A549 (cell line): ENCODE measurements around the gene KCNRG.

Experiments
- CEBPB ChIP-seq, 2 experiments: fragments of >200 bp in 1 of 2; sonication (Bioruptor Twin) in 1 of 2; formaldehyde crosslinking in 1 of 2; IDR thresholded peaks; 2 replicates each; pipeline ENCODE4 v1.6.1; 2012 to 2016
- EP300 ChIP-seq, 2 experiments: fragments of >200 bp; sonication (Bioruptor Twin); formaldehyde crosslinking; IDR thresholded peaks; 2 replicates in 1 of 2; 3 replicates in 1 of 2; pipeline ENCODE4 v1.6.1; 2016 to 2017
- NPAS2 ChIP-seq: fragments of 250-450 bp; sonication (Bioruptor Pico); IDR thresholded peaks from 2 replicates; pipeline ENCODE4 v1.8.0; 2022; ENCODE audit warnings: mild to moderate bottlenecking, moderate library complexity, borderline replicate concordance
- PHF8 ChIP-seq: fragments of 200-600 bp; sonication (generic); IDR thresholded peaks from 2 replicates; pipeline ENCODE4 v1.6.1; 2016; ENCODE audit warnings: low read depth, mild to moderate bottlenecking, antibody characterized with exemption, moderate library complexity, borderline replicate concordance
- POLR2A ChIP-seq: IDR thresholded peaks from 2 replicates; pipeline ENCODE4 v1.6.1; 2012; ENCODE audit warnings: mild to moderate bottlenecking, low read length
- RAD21 ChIP-seq, 2 experiments: fragments of >200 bp in 1 of 2; sonication (Bioruptor Twin) in 1 of 2; formaldehyde crosslinking in 1 of 2; IDR thresholded peaks in 1 of 2; conservative IDR thresholded peaks in 1 of 2; 2 replicates in 1 of 2; 3 replicates in 1 of 2; pipeline ENCODE4 v1.6.1; 2012 to 2018; ENCODE audit warnings: inconsistent platforms in 1 of 2
- RFX5 ChIP-seq: fragments of 450-650 bp; IDR thresholded peaks from 2 replicates; pipeline ENCODE4 v1.7.1; 2014; ENCODE audit warnings: antibody characterized with exemption, mild to moderate bottlenecking, moderate library complexity
- SMC3 ChIP-seq: fragments of >200 bp; sonication (Bioruptor Twin); formaldehyde crosslinking; IDR thresholded peaks from 3 replicates; pipeline ENCODE4 v1.6.1; 2018; ENCODE audit warnings: inconsistent platforms
- ZNF302 ChIP-seq: fragments of 250-450 bp; sonication (Bioruptor Pico); IDR thresholded peaks from 2 replicates; pipeline ENCODE4 v1.9.0; 2021; ENCODE audit warnings: inconsistent platforms, mild to moderate bottlenecking, moderate library complexity
- TF ChIP-seq, protein P1 (sequence below): fragments of 200-600 bp; sonication (generic); IDR thresholded peaks from 2 replicates; pipeline ENCODE4 v1.6.1; 2016; ENCODE audit warnings: antibody characterized with exemption, mild to moderate bottlenecking, moderate library complexity
- TF ChIP-seq, protein P2 (sequence below): fragments of >200 bp; sonication (Bioruptor Twin); formaldehyde crosslinking; IDR thresholded peaks from 3 replicates; pipeline ENCODE4 v1.5.1; 2016
- TF ChIP-seq, protein P3 (sequence below): fragments of >200 bp; sonication (Bioruptor Twin); formaldehyde crosslinking; IDR thresholded peaks from 3 replicates; pipeline ENCODE4 v1.6.1; 2016

DNA sequence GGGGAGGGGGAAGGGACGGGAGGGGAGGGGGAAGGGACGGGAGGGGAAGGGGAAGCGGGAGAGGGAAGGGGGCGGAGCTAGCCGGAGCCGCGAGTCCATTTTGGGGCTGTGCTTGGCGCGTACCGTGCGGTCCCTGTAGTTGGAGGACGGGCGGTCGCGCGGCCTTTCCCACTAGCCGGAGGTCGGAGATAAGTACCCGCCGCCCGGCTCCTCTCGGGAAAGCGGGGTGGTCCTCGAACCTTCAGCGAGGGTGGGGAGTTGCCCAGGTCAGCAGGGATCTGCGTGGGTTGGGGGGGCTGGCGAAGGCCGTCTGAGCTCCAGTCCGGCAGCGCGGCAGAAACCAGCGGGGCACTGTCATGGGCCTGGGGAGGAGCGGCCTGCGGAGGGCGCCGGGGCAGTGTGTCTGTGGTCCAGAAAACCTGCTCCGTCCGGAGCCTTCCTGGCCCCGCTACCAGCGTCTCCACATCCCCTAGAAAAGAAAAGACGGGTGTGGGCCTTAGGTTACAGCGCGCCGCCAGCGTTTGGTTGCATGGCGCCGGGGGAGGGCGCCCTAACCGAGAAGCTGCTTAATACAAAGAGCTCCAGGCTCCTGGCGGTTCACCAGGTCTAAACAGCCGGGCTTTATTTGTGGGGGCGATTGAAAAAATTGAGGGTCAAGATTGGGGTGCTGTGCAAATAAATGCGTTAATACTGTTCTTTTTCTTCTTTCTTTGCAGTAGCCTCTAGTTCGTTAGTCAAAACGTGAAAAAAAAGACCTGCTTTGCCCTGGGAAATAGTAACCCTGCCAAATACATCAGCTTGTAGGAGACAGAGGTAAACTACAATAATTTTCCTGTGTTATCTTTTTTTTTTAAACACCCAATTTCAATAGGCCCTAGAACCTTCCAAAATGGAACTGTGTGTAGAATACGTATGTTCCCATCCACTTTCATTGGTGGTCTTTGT is 18.0 kb upstream of the KCNRG start, which contains the start of gene TRIM13:
- TF ChIP-seq CEBPB (IDR thresholded peaks at IDR 0.05) (no peak), NPAS2 (CRISPR knock-in tag) (no peak), SMC3 (peak; percentile 59; the same call in 2 of the 3 replicates), ZNF302 (CRISPR knock-in tag) (no peak), RAD21 (conservative IDR thresholded peaks at IDR 0.05 in 1 of 2, IDR thresholded peaks at IDR 0.05 in 1 of 2) (peak; percentile 41 to 49; a peak in 2 of 5 replicates), PHF8 (peak; percentile 79), RFX5 (no peak), EP300 (IDR thresholded peaks at IDR 0.05) (no peak; a peak in 1 of 5 replicates), POLR2A (no peak; the same call in 1 of the 2 replicates)
- TF ChIP-seq, protein P1, sequence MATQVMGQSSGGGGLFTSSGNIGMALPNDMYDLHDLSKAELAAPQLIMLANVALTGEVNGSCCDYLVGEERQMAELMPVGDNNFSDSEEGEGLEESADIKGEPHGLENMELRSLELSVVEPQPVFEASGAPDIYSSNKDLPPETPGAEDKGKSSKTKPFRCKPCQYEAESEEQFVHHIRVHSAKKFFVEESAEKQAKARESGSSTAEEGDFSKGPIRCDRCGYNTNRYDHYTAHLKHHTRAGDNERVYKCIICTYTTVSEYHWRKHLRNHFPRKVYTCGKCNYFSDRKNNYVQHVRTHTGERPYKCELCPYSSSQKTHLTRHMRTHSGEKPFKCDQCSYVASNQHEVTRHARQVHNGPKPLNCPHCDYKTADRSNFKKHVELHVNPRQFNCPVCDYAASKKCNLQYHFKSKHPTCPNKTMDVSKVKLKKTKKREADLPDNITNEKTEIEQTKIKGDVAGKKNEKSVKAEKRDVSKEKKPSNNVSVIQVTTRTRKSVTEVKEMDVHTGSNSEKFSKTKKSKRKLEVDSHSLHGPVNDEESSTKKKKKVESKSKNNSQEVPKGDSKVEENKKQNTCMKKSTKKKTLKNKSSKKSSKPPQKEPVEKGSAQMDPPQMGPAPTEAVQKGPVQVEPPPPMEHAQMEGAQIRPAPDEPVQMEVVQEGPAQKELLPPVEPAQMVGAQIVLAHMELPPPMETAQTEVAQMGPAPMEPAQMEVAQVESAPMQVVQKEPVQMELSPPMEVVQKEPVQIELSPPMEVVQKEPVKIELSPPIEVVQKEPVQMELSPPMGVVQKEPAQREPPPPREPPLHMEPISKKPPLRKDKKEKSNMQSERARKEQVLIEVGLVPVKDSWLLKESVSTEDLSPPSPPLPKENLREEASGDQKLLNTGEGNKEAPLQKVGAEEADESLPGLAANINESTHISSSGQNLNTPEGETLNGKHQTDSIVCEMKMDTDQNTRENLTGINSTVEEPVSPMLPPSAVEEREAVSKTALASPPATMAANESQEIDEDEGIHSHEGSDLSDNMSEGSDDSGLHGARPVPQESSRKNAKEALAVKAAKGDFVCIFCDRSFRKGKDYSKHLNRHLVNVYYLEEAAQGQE: no peak
- TF ChIP-seq, protein P2, sequence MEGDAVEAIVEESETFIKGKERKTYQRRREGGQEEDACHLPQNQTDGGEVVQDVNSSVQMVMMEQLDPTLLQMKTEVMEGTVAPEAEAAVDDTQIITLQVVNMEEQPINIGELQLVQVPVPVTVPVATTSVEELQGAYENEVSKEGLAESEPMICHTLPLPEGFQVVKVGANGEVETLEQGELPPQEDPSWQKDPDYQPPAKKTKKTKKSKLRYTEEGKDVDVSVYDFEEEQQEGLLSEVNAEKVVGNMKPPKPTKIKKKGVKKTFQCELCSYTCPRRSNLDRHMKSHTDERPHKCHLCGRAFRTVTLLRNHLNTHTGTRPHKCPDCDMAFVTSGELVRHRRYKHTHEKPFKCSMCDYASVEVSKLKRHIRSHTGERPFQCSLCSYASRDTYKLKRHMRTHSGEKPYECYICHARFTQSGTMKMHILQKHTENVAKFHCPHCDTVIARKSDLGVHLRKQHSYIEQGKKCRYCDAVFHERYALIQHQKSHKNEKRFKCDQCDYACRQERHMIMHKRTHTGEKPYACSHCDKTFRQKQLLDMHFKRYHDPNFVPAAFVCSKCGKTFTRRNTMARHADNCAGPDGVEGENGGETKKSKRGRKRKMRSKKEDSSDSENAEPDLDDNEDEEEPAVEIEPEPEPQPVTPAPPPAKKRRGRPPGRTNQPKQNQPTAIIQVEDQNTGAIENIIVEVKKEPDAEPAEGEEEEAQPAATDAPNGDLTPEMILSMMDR: peak; percentile 65
- TF ChIP-seq, protein P3, sequence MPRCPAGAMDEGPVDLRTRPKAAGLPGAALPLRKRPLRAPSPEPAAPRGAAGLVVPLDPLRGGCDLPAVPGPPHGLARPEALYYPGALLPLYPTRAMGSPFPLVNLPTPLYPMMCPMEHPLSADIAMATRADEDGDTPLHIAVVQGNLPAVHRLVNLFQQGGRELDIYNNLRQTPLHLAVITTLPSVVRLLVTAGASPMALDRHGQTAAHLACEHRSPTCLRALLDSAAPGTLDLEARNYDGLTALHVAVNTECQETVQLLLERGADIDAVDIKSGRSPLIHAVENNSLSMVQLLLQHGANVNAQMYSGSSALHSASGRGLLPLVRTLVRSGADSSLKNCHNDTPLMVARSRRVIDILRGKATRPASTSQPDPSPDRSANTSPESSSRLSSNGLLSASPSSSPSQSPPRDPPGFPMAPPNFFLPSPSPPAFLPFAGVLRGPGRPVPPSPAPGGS: 0 out of 3 replicates have a peak, but pooled peaks have one; percentile 36
